Uterus (tissue), 2 donors: ENCODE results near the gene STK32C.

ENCODE experiments used
- POLR2A ChIP-seq, 2 donors: fragments of 450-650 bp; IDR thresholded peaks; one replicate each; pipeline ENCODE4 v1.6.1; 2016; ENCODE audit warnings: antibody characterized with exemption in 2 of 2, mild to moderate bottlenecking in 1 of 2, moderate library complexity in 1 of 2
- TF ChIP-seq, protein P1 (sequence below), 4 experiments: fragments of 200-600 bp in 2 of 4; fragments of 450-650 bp in 2 of 4; sonication (generic) in 2 of 4; IDR thresholded peaks; one replicate each; pipeline ENCODE4 v1.5.1; 2016 to 2019; ENCODE audit warnings: antibody characterized with exemption in 4 of 4, mild to moderate bottlenecking in 2 of 4, moderate library complexity in 1 of 4

DNA sequence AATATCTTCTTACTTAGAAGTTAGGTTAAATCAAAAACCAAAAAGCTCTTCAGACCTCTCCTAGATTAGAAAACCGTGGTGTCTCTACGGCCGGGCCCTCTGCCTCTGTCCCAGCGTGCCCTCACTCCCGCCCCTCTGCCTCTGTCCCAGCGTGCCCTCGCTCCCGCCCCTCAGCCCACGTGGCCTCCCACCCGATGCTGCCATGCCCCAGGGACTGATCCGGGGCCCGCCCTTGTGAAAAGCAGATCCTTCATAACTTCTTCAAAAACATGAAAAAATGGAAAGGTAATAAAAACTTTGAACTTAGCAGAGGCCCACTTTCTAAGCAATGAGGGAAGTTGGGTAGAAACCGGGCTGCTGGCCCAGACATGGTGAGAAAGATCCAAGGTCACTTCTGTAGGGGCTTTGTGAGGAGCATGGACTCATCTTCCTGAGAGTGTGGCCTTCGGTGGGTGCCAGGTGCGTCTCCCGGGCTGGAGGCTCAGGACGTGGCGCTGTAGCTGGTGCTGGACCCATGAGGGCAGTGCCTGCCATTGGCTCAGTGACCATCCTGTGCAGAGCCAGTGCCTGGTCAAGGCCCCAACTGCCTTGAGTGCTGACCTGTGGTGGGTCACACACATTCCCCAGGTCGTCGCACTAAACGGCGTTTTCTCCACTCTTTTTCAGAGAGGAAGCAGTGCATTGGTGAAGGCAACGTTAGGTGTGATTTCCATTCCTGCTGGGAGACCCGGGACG, 125.9 kb downstream of the STK32C start:
- TF ChIP-seq, protein P1, sequence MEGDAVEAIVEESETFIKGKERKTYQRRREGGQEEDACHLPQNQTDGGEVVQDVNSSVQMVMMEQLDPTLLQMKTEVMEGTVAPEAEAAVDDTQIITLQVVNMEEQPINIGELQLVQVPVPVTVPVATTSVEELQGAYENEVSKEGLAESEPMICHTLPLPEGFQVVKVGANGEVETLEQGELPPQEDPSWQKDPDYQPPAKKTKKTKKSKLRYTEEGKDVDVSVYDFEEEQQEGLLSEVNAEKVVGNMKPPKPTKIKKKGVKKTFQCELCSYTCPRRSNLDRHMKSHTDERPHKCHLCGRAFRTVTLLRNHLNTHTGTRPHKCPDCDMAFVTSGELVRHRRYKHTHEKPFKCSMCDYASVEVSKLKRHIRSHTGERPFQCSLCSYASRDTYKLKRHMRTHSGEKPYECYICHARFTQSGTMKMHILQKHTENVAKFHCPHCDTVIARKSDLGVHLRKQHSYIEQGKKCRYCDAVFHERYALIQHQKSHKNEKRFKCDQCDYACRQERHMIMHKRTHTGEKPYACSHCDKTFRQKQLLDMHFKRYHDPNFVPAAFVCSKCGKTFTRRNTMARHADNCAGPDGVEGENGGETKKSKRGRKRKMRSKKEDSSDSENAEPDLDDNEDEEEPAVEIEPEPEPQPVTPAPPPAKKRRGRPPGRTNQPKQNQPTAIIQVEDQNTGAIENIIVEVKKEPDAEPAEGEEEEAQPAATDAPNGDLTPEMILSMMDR (IDR thresholded peaks at IDR 0.05), result no peak
- TF ChIP-seq POLR2A (IDR thresholded peaks at IDR 0.05), result no peak
